MM.1S (cell line): Measurements from ENCODE around the gene GABRG3.

Experiments
- DNase-seq: peaks from one replicate; pipeline ENCODE4 v3.0.0-alpha.2; 2015
- H2AFZ ChIP-seq: fragments of 300-600 bp; sonication (generic); 2 replicates; pipeline ENCODE4 v1.6.0; 2016; ENCODE audit warnings: antibody characterized with exemption, low read length
- H3F3A ChIP-seq: fragments of 300-600 bp; sonication (generic); 2 replicates; pipeline ENCODE4 v1.6.1; 2016; ENCODE audit warnings: mild to moderate bottlenecking, antibody characterized with exemption, low read length, moderate library complexity, mixed read lengths; ENCODE audit not compliant: insufficient read depth
- H3K27ac ChIP-seq: fragments of 300-600 bp; sonication (generic); 2 replicates; pipeline ENCODE4 v1.5.1; 2016; ENCODE audit warnings: mild to moderate bottlenecking, low read length
- H3K27me3 ChIP-seq: fragments of 300-600 bp; sonication (generic); replicated peaks from 2 replicates; pipeline ENCODE4 v1.6.0; 2016; ENCODE audit warnings: low read length; ENCODE audit not compliant: insufficient read depth
- H3K36me3 ChIP-seq: fragments of 300-600 bp; sonication (generic); replicated peaks from 2 replicates; pipeline ENCODE4 v1.6.1; 2016; ENCODE audit warnings: mild to moderate bottlenecking, low read length, mixed read lengths; ENCODE audit not compliant: insufficient read depth
- H3K4me1 ChIP-seq: fragments of 300-600 bp; sonication (generic); 2 replicates; pipeline ENCODE4 v1.6.1; 2016; ENCODE audit warnings: low read length, mixed read lengths
- H3K4me2 ChIP-seq: fragments of 300-600 bp; sonication (generic); 2 replicates; pipeline ENCODE4 v1.6.0; 2016; ENCODE audit warnings: low read depth, low read length
- H3K4me3 ChIP-seq: fragments of 300-600 bp; sonication (generic); 2 replicates; pipeline ENCODE4 v1.5.1; 2016; ENCODE audit warnings: low read length, mixed read lengths
- H3K79me2 ChIP-seq: fragments of 300-600 bp; sonication (generic); 2 replicates; pipeline ENCODE4 v1.6.1; 2016; ENCODE audit warnings: mixed run types, low read length, mixed read lengths
- H3K9ac ChIP-seq: fragments of 300-600 bp; sonication (generic); 2 replicates; pipeline ENCODE4 v1.6.1; 2016; ENCODE audit warnings: low read length, mixed read lengths
- H3K9me2 ChIP-seq: fragments of 300-600 bp; sonication (generic); replicated peaks from 2 replicates; pipeline ENCODE4 v1.6.1; 2016; ENCODE audit warnings: mild to moderate bottlenecking, low read length, mixed read lengths; ENCODE audit not compliant: insufficient read depth
- H3K9me3 ChIP-seq: fragments of 300-600 bp; sonication (generic); replicated peaks from 2 replicates; pipeline ENCODE4 v1.6.1; 2016; ENCODE audit warnings: mild to moderate bottlenecking, low read length, mixed read lengths; ENCODE audit not compliant: insufficient read depth
- H4K20me1 ChIP-seq: fragments of 300-600 bp; sonication (generic); 2 replicates; pipeline ENCODE4 v1.6.1; 2016; ENCODE audit warnings: mild to moderate bottlenecking, low read length, moderate library complexity, mixed read lengths; ENCODE audit not compliant: insufficient read depth
- EZH2 ChIP-seq: fragments of 300-600 bp; sonication (generic); optimal IDR thresholded peaks from 2 replicates; pipeline ENCODE3; 2017; ENCODE audit warnings: low read depth, mild to moderate bottlenecking, antibody characterized with exemption, low read length, mixed read lengths
- EZH2phosphoT487 ChIP-seq: fragments of 300-600 bp; sonication (generic); IDR thresholded peaks from 2 replicates; pipeline ENCODE4 v1.6.1; 2018; ENCODE audit warnings: antibody characterized with exemption, low read length
- TF ChIP-seq, protein P1 (sequence below): fragments of 300-600 bp; sonication (generic); IDR thresholded peaks from 2 replicates; pipeline ENCODE4 v1.5.1; 2016; ENCODE audit warnings: antibody characterized with exemption, low read length, mixed read lengths

The GABRG3 gene

DNA sequence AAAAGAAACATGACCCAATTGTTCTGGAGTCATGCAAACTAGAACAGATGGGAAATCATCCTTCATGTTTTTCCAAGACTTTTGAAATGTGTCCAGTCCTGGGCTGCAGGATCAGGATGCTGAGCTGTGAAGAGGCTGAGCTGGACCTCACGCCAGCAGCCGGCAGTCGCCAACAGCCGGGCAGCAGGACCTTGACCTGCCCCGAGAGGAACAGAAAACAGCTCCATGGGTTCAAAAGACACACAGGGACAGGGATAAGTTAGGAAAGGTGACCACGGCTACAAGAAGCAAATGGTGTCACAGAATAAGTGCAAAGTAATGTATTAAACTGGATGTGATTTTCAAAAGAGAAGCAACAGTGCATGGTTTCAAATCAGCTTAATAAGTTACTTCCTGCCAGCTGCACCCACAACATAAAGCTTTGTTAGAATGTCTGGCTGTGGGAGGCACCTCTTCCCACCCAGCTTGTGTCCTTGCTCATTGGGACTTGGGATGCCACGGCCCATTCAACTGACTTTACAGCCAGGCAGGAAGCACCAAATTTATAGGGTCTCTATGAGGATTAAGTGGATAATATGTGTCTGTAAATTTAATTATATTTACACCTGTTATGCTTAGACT, 266.4 kb downstream of the GABRG3 start:
- H3K4me3 ChIP-seq = no peak overlapping the region
- no peaks in the 10 kb centered on the region for H3K79me2 ChIP-seq
- no peak overlapping the region for H3K9ac ChIP-seq
- no peak for DNase-seq
- H3K4me1 ChIP-seq = no peaks in the 10 kb centered on the region
- no peak overlapping the region for H3K27ac ChIP-seq
- H3K36me3 ChIP-seq = no peaks in the 10 kb centered on the region
- no peaks in the 10 kb centered on the region for H3K27me3 ChIP-seq
- no peaks in the 10 kb centered on the region for H3K9me2 ChIP-seq
- H4K20me1 ChIP-seq = no peaks in the 10 kb centered on the region
- H3K9me3 ChIP-seq = no peaks in the 10 kb centered on the region
- no peak overlapping the region for H3K4me2 ChIP-seq
- no peaks in the 10 kb centered on the region for H3F3A ChIP-seq
- no peak overlapping the region for H2AFZ ChIP-seq
- TF ChIP-seq EZH2 (no peak), EZH2phosphoT487 (no peak)
- TF ChIP-seq, protein P1, sequence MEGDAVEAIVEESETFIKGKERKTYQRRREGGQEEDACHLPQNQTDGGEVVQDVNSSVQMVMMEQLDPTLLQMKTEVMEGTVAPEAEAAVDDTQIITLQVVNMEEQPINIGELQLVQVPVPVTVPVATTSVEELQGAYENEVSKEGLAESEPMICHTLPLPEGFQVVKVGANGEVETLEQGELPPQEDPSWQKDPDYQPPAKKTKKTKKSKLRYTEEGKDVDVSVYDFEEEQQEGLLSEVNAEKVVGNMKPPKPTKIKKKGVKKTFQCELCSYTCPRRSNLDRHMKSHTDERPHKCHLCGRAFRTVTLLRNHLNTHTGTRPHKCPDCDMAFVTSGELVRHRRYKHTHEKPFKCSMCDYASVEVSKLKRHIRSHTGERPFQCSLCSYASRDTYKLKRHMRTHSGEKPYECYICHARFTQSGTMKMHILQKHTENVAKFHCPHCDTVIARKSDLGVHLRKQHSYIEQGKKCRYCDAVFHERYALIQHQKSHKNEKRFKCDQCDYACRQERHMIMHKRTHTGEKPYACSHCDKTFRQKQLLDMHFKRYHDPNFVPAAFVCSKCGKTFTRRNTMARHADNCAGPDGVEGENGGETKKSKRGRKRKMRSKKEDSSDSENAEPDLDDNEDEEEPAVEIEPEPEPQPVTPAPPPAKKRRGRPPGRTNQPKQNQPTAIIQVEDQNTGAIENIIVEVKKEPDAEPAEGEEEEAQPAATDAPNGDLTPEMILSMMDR = no peak

DNA sequence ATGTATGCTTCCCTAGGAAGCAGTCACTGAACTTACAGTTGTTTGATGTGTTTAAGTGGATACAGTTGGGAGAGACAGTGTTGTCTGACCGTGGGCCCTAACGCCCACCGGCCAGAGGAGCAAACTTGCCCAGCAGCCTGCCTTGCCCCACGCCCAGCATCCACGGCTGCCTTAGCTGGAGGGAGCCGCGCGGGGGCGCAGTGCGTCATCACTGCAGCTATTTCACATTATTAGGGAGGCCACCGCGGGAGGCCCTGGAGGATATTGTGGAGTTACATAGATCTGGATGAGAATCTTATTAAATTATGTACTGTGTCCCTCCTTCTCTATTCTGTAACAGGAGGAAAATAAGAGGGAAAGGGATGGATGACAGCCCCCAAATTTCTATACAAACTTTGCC, 267.2 kb downstream of the GABRG3 start:
- no peak overlapping the region for H3K4me2 ChIP-seq
- no peak for TF ChIP-seq EZH2phosphoT487
- TF ChIP-seq, protein P1 = peak; percentile 18
- TF ChIP-seq EZH2 = no peak

DNA sequence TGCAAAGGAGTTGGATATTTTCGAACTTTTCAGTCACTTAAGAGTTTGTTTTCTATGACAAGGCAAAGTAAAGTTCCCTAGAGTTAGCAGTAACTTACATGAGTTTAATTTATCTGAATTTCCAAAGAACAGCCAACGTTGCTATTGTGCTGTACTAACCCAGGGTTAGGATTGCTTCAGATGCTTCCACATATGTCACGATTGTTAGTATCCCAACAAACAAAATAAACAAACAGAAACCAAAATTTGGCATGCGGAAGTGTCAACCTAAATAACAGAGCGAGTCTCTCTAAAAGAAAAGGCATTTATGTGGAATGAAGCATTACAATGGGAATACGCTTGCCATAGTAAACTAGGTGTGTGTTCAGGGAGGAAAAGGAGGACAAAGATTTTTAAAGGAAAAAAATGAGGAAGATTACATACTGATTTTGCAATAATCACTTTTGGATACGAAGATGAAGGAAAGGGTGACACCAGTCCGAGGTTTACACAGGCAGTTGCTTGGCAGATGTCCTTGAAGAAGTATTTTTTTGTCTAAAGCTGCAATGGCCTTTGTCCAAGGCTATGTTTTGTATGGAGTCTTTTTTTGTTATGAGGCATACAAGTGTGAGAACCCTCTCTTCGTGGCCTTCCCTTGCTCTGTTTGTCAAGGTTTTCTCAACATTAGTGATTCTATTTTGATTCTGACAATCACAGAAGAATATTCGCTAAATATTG, 267.9 kb downstream of the GABRG3 start:
- Histone ChIP-seq H3K79me2 (no peaks in the 10 kb centered on the region), H3K9me2 (no peaks in the 10 kb centered on the region), H3K27ac (no peak overlapping the region), H3K9ac (no peak overlapping the region), H2AFZ (no peak overlapping the region), H3K4me3 (no peak overlapping the region), H4K20me1 (no peaks in the 10 kb centered on the region), H3K4me2 (no peak overlapping the region), H3K4me1 (no peaks in the 10 kb centered on the region), H3K9me3 (no peaks in the 10 kb centered on the region), H3F3A (no peaks in the 10 kb centered on the region), H3K36me3 (no peaks in the 10 kb centered on the region), H3K27me3 (no peaks in the 10 kb centered on the region)
- DNase-seq = no peak
- TF ChIP-seq EZH2phosphoT487 = no peak
- TF ChIP-seq EZH2 = no peak
- TF ChIP-seq, protein P1 = no peak

More for the DNA sequence above, 267.2 kb downstream of the GABRG3 start:
- no peak overlapping the region for H3K9ac ChIP-seq
- no peaks in the 10 kb centered on the region for H3K9me3 ChIP-seq
- H3K27me3 ChIP-seq = no peaks in the 10 kb centered on the region
- no peaks in the 10 kb centered on the region for H4K20me1 ChIP-seq
- H3K36me3 ChIP-seq = no peaks in the 10 kb centered on the region
- H3K4me3 ChIP-seq = no peak overlapping the region
- no peak overlapping the region for H2AFZ ChIP-seq
- H3F3A ChIP-seq = no peaks in the 10 kb centered on the region
- no peaks in the 10 kb centered on the region for H3K4me1 ChIP-seq
- no peaks in the 10 kb centered on the region for H3K79me2 ChIP-seq
- no peaks in the 10 kb centered on the region for H3K9me2 ChIP-seq
- no peak overlapping the region for H3K27ac ChIP-seq
- no peak for DNase-seq
